MCF 10A (cell line): ENCODE measurements around the gene GATAD2B. TPM values are rescaled to one million over a fixed set of nuclear protein-coding genes. Genes with fewer than 3 reads are reported as not detected.
A peak's percentile ranks its signal among the peaks of the same experiment; 100 is the strongest.

Experiments
- BruUV-seq: library from RNA; stranded (reverse); fragments of 400-500 nt; replicated peaks from 2 replicates; lab custom pipeline; 2021; lab: Mats Ljungman, UMichigan
- CTCF ChIA-PET: fragments of 300-600 bp; sonication (Branson Sonifier 250); formaldehyde crosslinking; extraction: SDS; loops from one replicate; lab custom pipeline; 2021; ENCODE audit warnings: antibody characterized with exemption, inconsistent platforms; lab: Yijun Ruan, JAX
- POLR2A ChIA-PET: fragments of 300-600, 350-650 bp; sonication (Branson Sonifier 250); formaldehyde crosslinking; extraction: SDS; loops from one replicate; lab custom pipeline; 2020; ENCODE audit warnings: antibody characterized with exemption, inconsistent platforms; lab: Yijun Ruan, JAX
- DNase-seq: peaks from one replicate; pipeline ENCODE4 v3.0.0-alpha.2; 2018; ENCODE audit not compliant: unreplicated experiment
- H3K27ac Mint-ChIP-seq: one replicate; pipeline ENCODE4 v1.8.0; 2022; ENCODE audit warnings: mild to moderate bottlenecking, low read depth, mixed read lengths; ENCODE audit not compliant: unreplicated experiment
- H3K27me3 Mint-ChIP-seq: one replicate; pipeline ENCODE4 v1.8.0; 2022; ENCODE audit warnings: mixed read lengths; ENCODE audit not compliant: insufficient read depth, unreplicated experiment
- H3K36me3 Mint-ChIP-seq: one replicate; pipeline ENCODE4 v1.8.0; 2022; ENCODE audit warnings: mild to moderate bottlenecking, moderate library complexity, mixed read lengths; ENCODE audit not compliant: insufficient read depth, unreplicated experiment
- H3K4me1 Mint-ChIP-seq: one replicate; pipeline ENCODE4 v1.8.0; 2022; ENCODE audit warnings: mixed read lengths; ENCODE audit not compliant: insufficient read depth, unreplicated experiment
- H3K4me3 Mint-ChIP-seq: one replicate; pipeline ENCODE4 v1.8.0; 2022; ENCODE audit warnings: mild to moderate bottlenecking, moderate library complexity, mixed read lengths; ENCODE audit not compliant: unreplicated experiment
- H3K9me3 Mint-ChIP-seq: one replicate; pipeline ENCODE4 v1.8.0; 2022; ENCODE audit warnings: mixed read lengths; ENCODE audit not compliant: unreplicated experiment
- CTCF ChIP-seq: fragments of 200-600 bp; IDR thresholded peaks from one replicate; pipeline ENCODE4 v1.8.0; 2022; ENCODE audit warnings: antibody characterized with exemption, mild to moderate bottlenecking; ENCODE audit not compliant: unreplicated experiment
- intact Hi-C: fragments of 100-400 bp; cut with micrococcal nuclease; formaldehyde crosslinking; loops from 2 replicates; pipeline ENCODE4 v1.14.1; 2022
- microRNA-seq: library from miRNA; unstranded; fragments of <30 nt; microRNA quantifications from one replicate; pipeline ENCODE4 v1.2.0, GENCODE V29; 2022
- total RNA-seq: library from RNA; stranded (reverse); gene quantifications from 2 replicates; pipeline ENCODE4 v1.2.3, GENCODE V29; 2022

The GATAD2B gene
- total RNA-seq, 1 experiment from 2014 or later, result 95.5 TPM

GRCh38 chr1:153764310-153764709, 158.5 kb downstream of the GATAD2B start:
- H3K9me3 Mint-ChIP-seq, result no peaks in the 10 kb centered on the region
- POLR2A ChIA-PET, result interaction anchor here (0.6 to 4.4 kb wide), 2 partner anchors 11 to 1919 kb away, joined by 3 to 26 read pairs; partner anchors contain the start of gene SLC27A3
- TF ChIP-seq CTCF, result no peak
- no peaks in the 10 kb centered on the region for H3K4me1 Mint-ChIP-seq
- no TSS peak for BruUV-seq
- peaks cover 84% of the 10 kb centered on the region for H3K36me3 Mint-ChIP-seq
- intact Hi-C loops, result no loop called here
- no peak overlapping the region for H3K4me3 Mint-ChIP-seq
- no peak overlapping the region for H3K27ac Mint-ChIP-seq
- no peak for DNase-seq
- CTCF ChIA-PET, result interaction anchor here (0.5 to 2.4 kb wide), 11 partner anchors 12 to 514 kb away, joined by 3 to 7 read pairs (median 3); partner anchors contain the start of gene CREB3L4
- no peaks in the 10 kb centered on the region for H3K27me3 Mint-ChIP-seq

GRCh38 chr1:153763365-153764225, 159.2 kb downstream of the GATAD2B start:
- intact Hi-C loops, result no loop called here
- BruUV-seq, result no TSS peak
- no peaks in the 10 kb centered on the region for H3K4me1 Mint-ChIP-seq
- peaks cover 84% of the 10 kb centered on the region for H3K36me3 Mint-ChIP-seq
- ChIA-PET POLR2A (interaction anchor here (1.2 to 4.4 kb wide), 3 partner anchors 12 to 204 kb away, joined by 3 to 26 read pairs (median 4); partner anchors contain the start of genes CREB3L4 and SLC27A3), CTCF (interaction anchor here (0.5 to 2.4 kb wide), 10 partner anchors 9 to 231 kb away, joined by 3 to 7 read pairs (median 4); no protein-coding TSS in a partner anchor)
- no peak for DNase-seq
- no peak overlapping the region for H3K27ac Mint-ChIP-seq
- TF ChIP-seq CTCF, result no peak
- H3K9me3 Mint-ChIP-seq, result no peaks in the 10 kb centered on the region
- H3K27me3 Mint-ChIP-seq, result no peaks in the 10 kb centered on the region
- H3K4me3 Mint-ChIP-seq, result no peak overlapping the region

GRCh38 chr1:153760440-153760839, 162.3 kb downstream of the GATAD2B start:
- Mint-ChIP-seq H3K27ac (peak overlapping the region; percentile 52), H3K4me3 (no peak overlapping the region), H3K9me3 (no peaks in the 10 kb centered on the region), H3K27me3 (no peaks in the 10 kb centered on the region), H3K4me1 (no peaks in the 10 kb centered on the region), H3K36me3 (peaks cover 84% of the 10 kb centered on the region)
- DNase-seq, result peak; percentile 28
- intact Hi-C loops, result no loop called here
- TF ChIP-seq CTCF, result no peak
- ChIA-PET CTCF (interaction anchor here (2.5 kb wide), 1 partner anchor 10 kb away, joined by 8 read pairs; no protein-coding TSS in a partner anchor), POLR2A (no interaction called here)
- no TSS peak for BruUV-seq

Small RNA genes within 50 kb of the gene (microRNA-seq; reads per million reads assigned to microRNA genes)
- gene MIR6737, result 0.40 reads per million

Other genes starting within 250 kb of the GATAD2B start
- gene NPR1, start 244.3 kb downstream of the GATAD2B start, total RNA-seq, result not detected in 2 replicates
- gene INTS3, start 194.9 kb downstream of the GATAD2B start, total RNA-seq, result 68.7 and 88.3 TPM in 2 replicates
- 11.1 and 12.8 TPM in 2 replicates for gene SLC27A3, start 147.6 kb downstream of the GATAD2B start, total RNA-seq
- gene DENND4B, start 23.7 kb upstream of the GATAD2B start, total RNA-seq, result 59.6 and 79.1 TPM in 2 replicates
- 47.0 and 55.1 TPM in 2 replicates for gene CRTC2, start 35.6 kb upstream of the GATAD2B start, total RNA-seq
- 124 and 159 TPM in 2 replicates for gene SLC39A1, start 40.6 kb upstream of the GATAD2B start, total RNA-seq
- 14.7 and 17.6 TPM in 2 replicates for gene CREB3L4, start 44.9 kb upstream of the GATAD2B start, total RNA-seq
- gene JTB, start 54.7 kb upstream of the GATAD2B start, total RNA-seq, result 194 and 224 TPM in 2 replicates
- gene RAB13, start 63.4 kb upstream of the GATAD2B start, total RNA-seq, result 63.1 and 71.6 TPM in 2 replicates
- 3,026 and 3,064 TPM in 2 replicates for gene RPS27, start 67.8 kb upstream of the GATAD2B start, total RNA-seq
- 0.05 and 0.10 TPM in 2 replicates for gene NUP210L, start 232.1 kb upstream of the GATAD2B start, total RNA-seq